Measurements from ENCODE around the gene VAPB.

Gene VAPB

DNA sequence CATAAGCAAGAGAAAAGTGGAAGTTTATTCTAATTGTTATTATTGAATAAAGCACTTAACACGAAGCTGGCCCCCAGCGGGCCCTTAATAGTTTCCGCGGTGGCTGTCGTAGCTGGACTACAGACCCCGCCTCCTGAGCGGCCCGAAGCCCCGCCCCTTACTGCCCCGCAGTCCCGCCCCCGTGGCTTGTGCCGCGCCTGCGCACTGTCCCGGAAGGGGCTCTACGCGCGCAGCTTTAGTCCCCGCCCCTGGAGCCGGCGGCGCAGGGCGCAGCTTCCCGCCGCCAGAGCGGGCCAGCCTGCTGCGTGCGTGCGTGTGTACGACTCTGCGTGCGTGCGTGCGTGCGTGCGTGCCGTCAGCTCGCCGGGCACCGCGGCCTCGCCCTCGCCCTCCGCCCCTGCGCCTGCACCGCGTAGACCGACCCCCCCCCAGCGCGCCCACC lies at the start of gene VAPB:
TSS of gene VAPB (plus strand) at position 348 of the 442 bp plus-strand sequence. CDS start 231 bp downstream, outside the sequence.
- DNase-seq (ENCODE audit: low spot score) (peak; percentile 99), ATAC-seq (ENCODE audit: low read depth) (peak; percentile 98)
- Histone ChIP-seq H3K9me3 (ENCODE audit: severe bottlenecking) (peaks cover 5% of the 10 kb centered on the region), H3K36me3 (ENCODE audit: low read depth) (peaks cover 42% of the 10 kb centered on the region), H3K4me1 (ENCODE audit: insufficient read depth, poor library complexity, severe bottlenecking) (peaks cover 28% of the 10 kb centered on the region), H3K4me3 (ENCODE audit: severe bottlenecking) (peak within 1 kb of the TSS; percentile 65), H3K27ac (ENCODE audit: poor library complexity, severe bottlenecking) (peak within 1 kb of the TSS; percentile 68), H3K27me3 (ENCODE audit: insufficient read depth, poor library complexity, severe bottlenecking) (no peaks in the 10 kb centered on the region)
- TF ChIP-seq, protein P1, sequence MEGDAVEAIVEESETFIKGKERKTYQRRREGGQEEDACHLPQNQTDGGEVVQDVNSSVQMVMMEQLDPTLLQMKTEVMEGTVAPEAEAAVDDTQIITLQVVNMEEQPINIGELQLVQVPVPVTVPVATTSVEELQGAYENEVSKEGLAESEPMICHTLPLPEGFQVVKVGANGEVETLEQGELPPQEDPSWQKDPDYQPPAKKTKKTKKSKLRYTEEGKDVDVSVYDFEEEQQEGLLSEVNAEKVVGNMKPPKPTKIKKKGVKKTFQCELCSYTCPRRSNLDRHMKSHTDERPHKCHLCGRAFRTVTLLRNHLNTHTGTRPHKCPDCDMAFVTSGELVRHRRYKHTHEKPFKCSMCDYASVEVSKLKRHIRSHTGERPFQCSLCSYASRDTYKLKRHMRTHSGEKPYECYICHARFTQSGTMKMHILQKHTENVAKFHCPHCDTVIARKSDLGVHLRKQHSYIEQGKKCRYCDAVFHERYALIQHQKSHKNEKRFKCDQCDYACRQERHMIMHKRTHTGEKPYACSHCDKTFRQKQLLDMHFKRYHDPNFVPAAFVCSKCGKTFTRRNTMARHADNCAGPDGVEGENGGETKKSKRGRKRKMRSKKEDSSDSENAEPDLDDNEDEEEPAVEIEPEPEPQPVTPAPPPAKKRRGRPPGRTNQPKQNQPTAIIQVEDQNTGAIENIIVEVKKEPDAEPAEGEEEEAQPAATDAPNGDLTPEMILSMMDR (IDR thresholded peaks at IDR 0.05; ENCODE audit: poor library complexity, severe bottlenecking), result no peak

GRCh38 chr20:58339741-58340140 lies 49.3 kb upstream of the VAPB start:
- no peaks in the 10 kb centered on the region for H3K9me3 ChIP-seq (ENCODE audit: severe bottlenecking)
- DNase-seq (ENCODE audit: low spot score), result no peak
- peaks cover 50% of the 10 kb centered on the region for H3K4me1 ChIP-seq (ENCODE audit: insufficient read depth, poor library complexity, severe bottlenecking)
- TF ChIP-seq, protein P1 (IDR thresholded peaks at IDR 0.05; ENCODE audit: poor library complexity, severe bottlenecking), result no peak
- peaks cover 14% of the 10 kb centered on the region for H3K36me3 ChIP-seq (ENCODE audit: low read depth)
- peak overlapping the region; percentile 99 for H3K27ac ChIP-seq (ENCODE audit: poor library complexity, severe bottlenecking)
- no peak for ATAC-seq (ENCODE audit: low read depth)
- H3K27me3 ChIP-seq (ENCODE audit: insufficient read depth, poor library complexity, severe bottlenecking), result no peaks in the 10 kb centered on the region
- H3K4me3 ChIP-seq (ENCODE audit: severe bottlenecking), result no peak overlapping the region

GRCh38 chr20:58340151-58340550 lies 48.9 kb upstream of the VAPB start:
- Histone ChIP-seq H3K4me1 (ENCODE audit: insufficient read depth, poor library complexity, severe bottlenecking) (peaks cover 54% of the 10 kb centered on the region), H3K36me3 (ENCODE audit: low read depth) (peaks cover 18% of the 10 kb centered on the region), H3K9me3 (ENCODE audit: severe bottlenecking) (no peaks in the 10 kb centered on the region), H3K27ac (ENCODE audit: poor library complexity, severe bottlenecking) (peak overlapping the region; percentile 99), H3K27me3 (ENCODE audit: insufficient read depth, poor library complexity, severe bottlenecking) (no peaks in the 10 kb centered on the region), H3K4me3 (ENCODE audit: severe bottlenecking) (no peak overlapping the region)
- TF ChIP-seq, protein P1 (IDR thresholded peaks at IDR 0.05; ENCODE audit: poor library complexity, severe bottlenecking), result no peak
- DNase-seq (ENCODE audit: low spot score), result no peak
- no peak for ATAC-seq (ENCODE audit: low read depth)

DNA sequence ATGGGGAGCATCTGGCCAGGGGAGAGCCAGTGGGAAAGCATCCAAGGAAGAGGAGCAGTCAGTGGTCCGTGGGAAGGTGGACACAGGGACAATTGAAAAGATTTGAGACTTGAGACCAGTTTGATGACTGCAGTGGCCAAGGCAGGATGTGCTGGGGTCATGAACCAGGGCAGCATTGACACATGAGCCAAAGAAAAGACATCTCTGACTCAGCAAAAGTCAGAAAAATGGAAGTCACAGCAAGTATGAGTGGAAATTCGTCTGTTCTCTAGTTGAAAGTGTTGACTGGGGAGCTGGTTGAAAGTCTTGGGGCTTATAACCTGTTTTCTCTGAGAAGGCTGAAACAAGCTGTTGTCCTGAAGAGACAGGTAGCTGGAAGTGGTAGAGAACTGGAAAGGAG lies 48.2 kb upstream of the VAPB start:
- Histone ChIP-seq H3K27me3 (ENCODE audit: insufficient read depth, poor library complexity, severe bottlenecking) (no peaks in the 10 kb centered on the region), H3K36me3 (ENCODE audit: low read depth) (peaks cover 25% of the 10 kb centered on the region), H3K9me3 (ENCODE audit: severe bottlenecking) (no peaks in the 10 kb centered on the region), H3K27ac (ENCODE audit: poor library complexity, severe bottlenecking) (peak overlapping the region; percentile 99), H3K4me1 (ENCODE audit: insufficient read depth, poor library complexity, severe bottlenecking) (peaks cover 54% of the 10 kb centered on the region), H3K4me3 (ENCODE audit: severe bottlenecking) (no peak overlapping the region)
- DNase-seq (ENCODE audit: low spot score) (no peak), ATAC-seq (ENCODE audit: low read depth) (no peak)
- TF ChIP-seq, protein P1 (IDR thresholded peaks at IDR 0.05; ENCODE audit: poor library complexity, severe bottlenecking), result no peak

DNA sequence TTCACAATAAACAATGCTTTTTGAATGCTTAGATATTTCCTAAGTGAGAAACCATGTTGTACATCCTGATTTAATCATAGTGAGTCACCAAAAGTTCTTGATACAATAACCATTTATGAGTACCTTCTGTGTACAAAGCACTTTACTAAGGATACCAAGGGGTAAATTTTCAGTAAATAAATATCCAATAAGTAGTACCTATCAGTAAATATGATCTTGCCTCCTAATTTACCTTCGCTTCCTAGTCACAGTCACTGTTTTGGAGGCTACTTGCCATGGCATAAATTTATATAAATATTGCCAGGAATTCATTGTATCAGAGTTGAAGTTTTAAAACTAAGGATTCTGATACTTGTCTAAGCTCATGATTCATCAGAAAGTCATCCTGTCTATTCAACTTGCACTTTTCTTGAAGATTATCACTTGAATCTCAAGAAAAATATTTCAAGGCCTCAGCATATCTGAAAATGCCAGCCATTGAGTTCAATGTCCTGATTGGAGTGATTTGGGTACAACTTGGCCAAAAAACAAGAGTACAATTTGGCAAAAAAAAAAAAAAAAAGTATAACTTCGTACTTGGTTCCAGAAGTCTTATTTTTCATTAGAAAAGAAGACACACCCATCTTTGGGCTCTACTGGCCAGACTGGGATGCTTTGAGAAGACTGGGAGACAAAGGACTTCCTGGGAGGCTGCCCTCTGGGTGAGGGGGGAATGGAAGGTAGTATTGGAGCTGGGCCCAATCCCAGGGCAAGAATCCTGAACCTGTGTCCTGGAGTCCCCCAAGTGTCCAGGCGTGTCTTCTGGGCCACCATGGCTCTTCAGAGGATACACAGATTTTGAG lies 46.7 kb upstream of the VAPB start:
- Histone ChIP-seq H3K4me1 (ENCODE audit: insufficient read depth, poor library complexity, severe bottlenecking) (peaks cover 54% of the 10 kb centered on the region), H3K27me3 (ENCODE audit: insufficient read depth, poor library complexity, severe bottlenecking) (no peaks in the 10 kb centered on the region), H3K9me3 (ENCODE audit: severe bottlenecking) (no peaks in the 10 kb centered on the region), H3K4me3 (ENCODE audit: severe bottlenecking) (no peak overlapping the region), H3K36me3 (ENCODE audit: low read depth) (peaks cover 40% of the 10 kb centered on the region), H3K27ac (ENCODE audit: poor library complexity, severe bottlenecking) (peak overlapping the region; percentile 99)
- DNase-seq (ENCODE audit: low spot score) (no peak), ATAC-seq (ENCODE audit: low read depth) (peak; percentile 83)
- TF ChIP-seq, protein P1 (IDR thresholded peaks at IDR 0.05; ENCODE audit: poor library complexity, severe bottlenecking), result no peak

All from RWPE2 (cell line).